Measurements from ENCODE around the gene GPR176.

GPR176 gene

DNA sequence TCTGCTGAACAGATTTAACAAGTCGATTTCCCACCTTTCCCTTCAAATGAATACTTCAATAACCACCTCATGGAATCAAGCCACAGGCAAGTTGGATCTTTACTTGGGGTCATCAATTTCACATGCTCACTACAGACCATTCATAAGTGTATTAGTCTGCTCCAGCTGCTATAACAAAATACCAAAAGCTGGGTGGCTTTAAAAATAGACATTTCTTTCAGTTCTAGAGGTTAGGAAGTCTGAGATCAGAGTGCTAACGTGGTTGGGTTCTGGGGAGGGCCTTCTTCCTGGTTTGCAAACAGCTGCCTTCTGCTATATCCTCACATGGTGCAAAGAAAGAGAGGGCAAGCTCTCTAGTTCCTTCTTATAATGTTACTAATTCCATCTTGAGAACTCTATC lies 5.1 kb downstream of the GPR176 start:
- Histone ChIP-seq H3K9me3 (ENCODE audit: control extremely low read depth in 1 of 5, control insufficient read depth in 4 of 5, insufficient read depth in 2 of 5, low read depth in 1 of 5, low read length in 4 of 5) (peaks cover 0 to 3% (median 0%) of the 10 kb centered on the region in 5 experiments), H3K36me3 (ENCODE audit: control insufficient read depth in 4 of 4, insufficient read depth in 4 of 4, low read length in 3 of 4) (no peaks in the 10 kb centered on the region), H3K27me3 (replicated peaks in 2 of 5; ENCODE audit: control insufficient read depth in 4 of 5, insufficient read depth in 5 of 5, low read length in 4 of 5) (peaks cover 13 to 36% (median 13%) of the 10 kb centered on the region in 5 experiments), H3K27ac (ENCODE audit: insufficient read depth in 1 of 2, low read depth in 1 of 2, low read length in 2 of 2, poor library complexity in 1 of 2, severe bottlenecking in 2 of 2) (no peak overlapping the region), H3K4me1 (ENCODE audit: control extremely low read depth in 1 of 4, control insufficient read depth in 4 of 4, insufficient read depth in 4 of 4, low read length in 3 of 4) (peaks cover 0 to 8% (median 6%) of the 10 kb centered on the region in 4 experiments), H3K4me3 (ENCODE audit: control insufficient read depth in 1 of 7, extremely low read depth in 1 of 7, insufficient read depth in 4 of 7, low read depth in 2 of 7, low read length in 6 of 7) (no peak overlapping the region)
- DNase-seq, result no peak
- CTCF ChIA-PET, result interaction anchor here (1.8 kb wide), 1 partner anchor 27 kb away, joined by 6 read pairs; no protein-coding TSS in a partner anchor
- POLR2A ChIA-PET, result no interaction called here
- 100% methylated on average over 1 of the region's 2 CpGs for WGBS (ENCODE audit: insufficient coverage)

DNA sequence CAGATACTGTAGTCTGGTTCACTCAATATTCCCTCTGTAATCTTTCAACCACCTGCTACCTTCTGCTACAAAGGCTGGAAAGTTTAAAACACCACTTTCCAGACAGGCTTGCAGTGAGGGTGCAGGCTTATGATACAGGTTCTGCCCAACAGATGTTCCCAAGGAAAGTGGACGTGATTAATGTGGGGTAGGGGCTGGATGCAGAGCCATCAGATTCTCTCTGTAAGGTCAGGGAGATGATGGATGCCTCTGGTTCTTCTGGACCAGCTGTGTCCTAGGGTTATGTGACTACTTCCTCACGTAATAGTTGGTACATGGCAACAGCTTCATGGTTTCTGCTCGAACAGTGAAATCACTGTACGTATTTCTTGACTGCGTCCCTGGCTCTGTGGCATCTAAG lies 11.1 kb downstream of the GPR176 start:
- Histone ChIP-seq H3K9me3 (ENCODE audit: control extremely low read depth in 1 of 5, control insufficient read depth in 4 of 5, insufficient read depth in 2 of 5, low read depth in 1 of 5, low read length in 4 of 5) (no peaks in the 10 kb centered on the region), H3K4me1 (ENCODE audit: control extremely low read depth in 1 of 4, control insufficient read depth in 4 of 4, insufficient read depth in 4 of 4, low read length in 3 of 4) (no peaks in the 10 kb centered on the region), H3K4me3 (ENCODE audit: control insufficient read depth in 1 of 7, extremely low read depth in 1 of 7, insufficient read depth in 4 of 7, low read depth in 2 of 7, low read length in 6 of 7) (no peak overlapping the region), H3K36me3 (ENCODE audit: control insufficient read depth in 4 of 4, insufficient read depth in 4 of 4, low read length in 3 of 4) (no peaks in the 10 kb centered on the region), H3K27ac (ENCODE audit: insufficient read depth in 1 of 2, low read depth in 1 of 2, low read length in 2 of 2, poor library complexity in 1 of 2, severe bottlenecking in 2 of 2) (no peak overlapping the region), H3K27me3 (replicated peaks in 2 of 5; ENCODE audit: control insufficient read depth in 4 of 5, insufficient read depth in 5 of 5, low read length in 4 of 5) (peaks cover 0 to 1% (median 0%) of the 10 kb centered on the region in 5 experiments)
- WGBS (ENCODE audit: insufficient coverage), result 97% methylated on average over 3 of the region's 5 CpGs
- ChIA-PET CTCF (interaction anchor here (1.1 to 1.2 kb wide), 2 partner anchors 21 to 325 kb away, joined by 3 read pairs; no protein-coding TSS in a partner anchor), POLR2A (no interaction called here)
- no peak for DNase-seq

DNA sequence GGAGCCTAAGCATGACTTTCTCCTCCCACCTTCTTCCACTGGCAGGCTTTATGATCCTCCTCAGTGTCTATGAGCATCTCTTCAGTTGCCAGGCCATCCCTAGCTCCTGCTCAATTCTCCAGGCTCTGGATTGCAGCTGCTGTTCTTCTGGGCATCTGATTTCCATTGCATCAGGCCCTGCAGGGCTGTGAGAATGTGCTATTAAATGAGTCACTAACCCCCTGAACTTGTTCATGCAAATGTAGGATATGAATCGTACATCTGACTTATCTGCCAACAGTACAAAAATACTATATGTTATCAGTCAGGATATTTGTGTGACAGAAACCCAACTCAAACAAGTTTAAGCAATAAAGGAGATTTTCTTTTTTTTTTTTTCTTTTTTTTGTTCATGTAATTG lies 11.9 kb downstream of the GPR176 start:
- no peaks in the 10 kb centered on the region for H3K4me1 ChIP-seq (ENCODE audit: control extremely low read depth in 1 of 4, control insufficient read depth in 4 of 4, insufficient read depth in 4 of 4, low read length in 3 of 4)
- no peak overlapping the region for H3K4me3 ChIP-seq (ENCODE audit: control insufficient read depth in 1 of 7, extremely low read depth in 1 of 7, insufficient read depth in 4 of 7, low read depth in 2 of 7, low read length in 6 of 7)
- DNase-seq, result no peak
- ChIA-PET CTCF (interaction anchor here (1.0 kb wide), 1 partner anchor 30 kb away, joined by 3 read pairs; no protein-coding TSS in a partner anchor), POLR2A (no interaction called here)
- no peaks in the 10 kb centered on the region for H3K36me3 ChIP-seq (ENCODE audit: control insufficient read depth in 4 of 4, insufficient read depth in 4 of 4, low read length in 3 of 4)
- no peaks in the 10 kb centered on the region for H3K9me3 ChIP-seq (ENCODE audit: control extremely low read depth in 1 of 5, control insufficient read depth in 4 of 5, insufficient read depth in 2 of 5, low read depth in 1 of 5, low read length in 4 of 5)
- WGBS (ENCODE audit: insufficient coverage), result no CpG with 5 or more reads among the region's 1 CpG
- H3K27ac ChIP-seq (ENCODE audit: insufficient read depth in 1 of 2, low read depth in 1 of 2, low read length in 2 of 2, poor library complexity in 1 of 2, severe bottlenecking in 2 of 2), result no peak overlapping the region
- H3K27me3 ChIP-seq (replicated peaks in 2 of 5; ENCODE audit: control insufficient read depth in 4 of 5, insufficient read depth in 5 of 5, low read length in 4 of 5), result peaks cover 0 to 1% (median 0%) of the 10 kb centered on the region in 5 experiments

DNA sequence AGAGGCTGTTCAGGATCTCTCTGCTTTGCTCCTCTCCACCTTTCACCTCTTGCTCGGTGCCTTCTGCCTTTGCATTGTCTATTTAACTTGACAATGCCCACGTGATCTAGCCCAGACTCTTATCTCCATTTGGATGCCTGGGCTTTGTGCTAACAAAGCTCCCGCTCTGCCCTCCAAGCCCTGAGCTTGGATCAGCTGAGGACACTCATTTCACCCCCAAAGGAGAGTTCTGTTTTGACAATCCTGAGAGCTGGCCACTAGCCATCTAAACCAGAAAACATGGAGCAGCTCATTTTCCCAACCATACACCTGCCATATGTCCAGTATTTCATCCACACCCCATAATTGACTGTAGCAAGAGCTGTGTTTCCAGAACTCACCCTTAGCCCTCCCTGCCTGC lies 12.8 kb downstream of the GPR176 start:
- no peak for DNase-seq
- Histone ChIP-seq H3K4me3 (ENCODE audit: control insufficient read depth in 1 of 7, extremely low read depth in 1 of 7, insufficient read depth in 4 of 7, low read depth in 2 of 7, low read length in 6 of 7) (no peak overlapping the region), H3K27ac (ENCODE audit: insufficient read depth in 1 of 2, low read depth in 1 of 2, low read length in 2 of 2, poor library complexity in 1 of 2, severe bottlenecking in 2 of 2) (no peak overlapping the region), H3K9me3 (ENCODE audit: control extremely low read depth in 1 of 5, control insufficient read depth in 4 of 5, insufficient read depth in 2 of 5, low read depth in 1 of 5, low read length in 4 of 5) (no peaks in the 10 kb centered on the region), H3K4me1 (ENCODE audit: control extremely low read depth in 1 of 4, control insufficient read depth in 4 of 4, insufficient read depth in 4 of 4, low read length in 3 of 4) (no peaks in the 10 kb centered on the region), H3K36me3 (ENCODE audit: control insufficient read depth in 4 of 4, insufficient read depth in 4 of 4, low read length in 3 of 4) (no peaks in the 10 kb centered on the region), H3K27me3 (replicated peaks in 2 of 5; ENCODE audit: control insufficient read depth in 4 of 5, insufficient read depth in 5 of 5, low read length in 4 of 5) (peaks cover 0 to 1% (median 0%) of the 10 kb centered on the region in 5 experiments)
- CTCF ChIA-PET, result interaction anchor here (1.0 kb wide), 1 partner anchor 30 kb away, joined by 3 read pairs; no protein-coding TSS in a partner anchor
- POLR2A ChIA-PET, result no interaction called here
- WGBS (ENCODE audit: insufficient coverage), result 90% methylated on average over 3 of the region's 3 CpGs

DNA sequence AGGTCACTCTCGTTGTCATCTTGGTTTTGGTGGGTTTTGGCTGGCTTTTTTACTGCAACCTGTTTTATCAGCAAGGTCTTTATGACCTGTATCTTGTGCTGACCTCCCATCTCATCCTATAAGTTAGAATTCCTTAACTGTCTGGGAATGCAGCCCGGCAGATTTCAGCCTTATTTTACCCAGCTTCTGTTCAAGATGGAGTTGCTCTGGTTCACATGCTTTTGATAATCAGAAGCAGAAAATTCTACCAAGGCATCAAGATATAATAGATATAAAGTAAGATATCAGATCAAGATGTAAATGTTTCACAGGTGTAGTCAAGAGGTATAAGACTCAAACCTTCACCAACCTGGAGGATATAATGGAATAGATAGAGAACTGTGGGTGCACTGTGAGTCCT lies 16.0 kb downstream of the GPR176 start:
- Histone ChIP-seq H3K36me3 (ENCODE audit: control insufficient read depth in 4 of 4, insufficient read depth in 4 of 4, low read length in 3 of 4) (no peaks in the 10 kb centered on the region), H3K9me3 (ENCODE audit: control extremely low read depth in 1 of 5, control insufficient read depth in 4 of 5, insufficient read depth in 2 of 5, low read depth in 1 of 5, low read length in 4 of 5) (no peaks in the 10 kb centered on the region), H3K4me3 (ENCODE audit: control insufficient read depth in 1 of 7, extremely low read depth in 1 of 7, insufficient read depth in 4 of 7, low read depth in 2 of 7, low read length in 6 of 7) (no peak overlapping the region), H3K27me3 (replicated peaks in 2 of 5; ENCODE audit: control insufficient read depth in 4 of 5, insufficient read depth in 5 of 5, low read length in 4 of 5) (peaks cover 0 to 1% (median 0%) of the 10 kb centered on the region in 5 experiments), H3K4me1 (ENCODE audit: control extremely low read depth in 1 of 4, control insufficient read depth in 4 of 4, insufficient read depth in 4 of 4, low read length in 3 of 4) (no peaks in the 10 kb centered on the region), H3K27ac (ENCODE audit: insufficient read depth in 1 of 2, low read depth in 1 of 2, low read length in 2 of 2, poor library complexity in 1 of 2, severe bottlenecking in 2 of 2) (no peak overlapping the region)
- DNase-seq, result no peak
- POLR2A ChIA-PET, result no interaction called here
- CTCF ChIA-PET, result no interaction called here
- whole genome bisulfite sequencing (ENCODE audit: insufficient coverage), result 100% methylated on average over 1 of the region's 2 CpGs

DNA sequence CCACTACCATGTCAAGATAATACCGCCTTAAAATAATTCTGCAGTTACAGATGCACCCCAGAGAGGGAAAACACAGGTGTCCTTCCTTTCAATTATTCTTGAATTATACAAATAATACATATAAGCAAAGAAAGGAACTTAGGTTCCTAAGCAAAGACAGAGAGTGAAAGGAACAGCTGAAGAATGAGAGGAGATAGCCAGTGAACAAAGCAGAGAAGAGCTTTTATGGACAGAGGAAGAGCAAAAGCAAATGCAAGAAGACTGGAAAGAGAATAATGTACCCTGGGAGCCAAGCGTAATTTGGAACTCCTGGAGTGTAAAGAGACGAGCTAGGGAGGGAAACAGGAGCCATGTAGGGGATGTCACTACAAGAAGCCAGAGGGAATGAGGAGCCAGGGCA lies 21.7 kb downstream of the GPR176 start:
- POLR2A ChIA-PET, result no interaction called here
- Histone ChIP-seq H3K27me3 (replicated peaks in 2 of 5; ENCODE audit: control insufficient read depth in 4 of 5, insufficient read depth in 5 of 5, low read length in 4 of 5) (no peaks in the 10 kb centered on the region), H3K27ac (ENCODE audit: insufficient read depth in 1 of 2, low read depth in 1 of 2, low read length in 2 of 2, poor library complexity in 1 of 2, severe bottlenecking in 2 of 2) (no peak overlapping the region), H3K9me3 (ENCODE audit: control extremely low read depth in 1 of 5, control insufficient read depth in 4 of 5, insufficient read depth in 2 of 5, low read depth in 1 of 5, low read length in 4 of 5) (no peaks in the 10 kb centered on the region), H3K4me3 (ENCODE audit: control insufficient read depth in 1 of 7, extremely low read depth in 1 of 7, insufficient read depth in 4 of 7, low read depth in 2 of 7, low read length in 6 of 7) (no peak overlapping the region), H3K36me3 (ENCODE audit: control insufficient read depth in 4 of 4, insufficient read depth in 4 of 4, low read length in 3 of 4) (no peaks in the 10 kb centered on the region), H3K4me1 (ENCODE audit: control extremely low read depth in 1 of 4, control insufficient read depth in 4 of 4, insufficient read depth in 4 of 4, low read length in 3 of 4) (no peaks in the 10 kb centered on the region)
- CTCF ChIA-PET, result interaction anchor here (1.3 to 2.4 kb wide), 2 partner anchors 10 to 19 kb away, joined by 3 to 11 read pairs; no protein-coding TSS in a partner anchor
- no peak for DNase-seq
- WGBS (ENCODE audit: insufficient coverage), result 96% methylated on average over 2 of the region's 3 CpGs

DNA sequence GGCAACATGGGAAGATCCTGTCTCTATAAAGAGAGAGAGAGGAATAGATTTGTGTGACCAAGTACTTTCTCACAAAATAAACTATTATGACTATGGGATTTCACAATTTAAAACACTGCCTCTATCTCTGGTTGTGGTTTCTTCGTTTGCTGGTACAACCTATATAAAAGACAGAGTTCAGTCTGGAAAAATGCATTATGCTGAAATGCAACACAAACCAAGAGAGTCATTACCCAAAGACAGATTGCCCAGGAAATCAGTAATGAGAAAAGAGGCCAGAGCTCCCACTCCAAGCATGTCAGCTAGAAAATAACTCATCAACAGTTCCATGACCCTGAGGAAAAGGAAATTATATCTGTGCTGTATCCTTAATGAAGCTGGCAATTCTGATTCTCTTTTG lies 23.2 kb downstream of the GPR176 start:
- Histone ChIP-seq H3K4me1 (ENCODE audit: control extremely low read depth in 1 of 4, control insufficient read depth in 4 of 4, insufficient read depth in 4 of 4, low read length in 3 of 4) (no peaks in the 10 kb centered on the region), H3K4me3 (ENCODE audit: control insufficient read depth in 1 of 7, extremely low read depth in 1 of 7, insufficient read depth in 4 of 7, low read depth in 2 of 7, low read length in 6 of 7) (no peak overlapping the region), H3K9me3 (ENCODE audit: control extremely low read depth in 1 of 5, control insufficient read depth in 4 of 5, insufficient read depth in 2 of 5, low read depth in 1 of 5, low read length in 4 of 5) (no peaks in the 10 kb centered on the region), H3K36me3 (ENCODE audit: control insufficient read depth in 4 of 4, insufficient read depth in 4 of 4, low read length in 3 of 4) (no peaks in the 10 kb centered on the region), H3K27me3 (replicated peaks in 2 of 5; ENCODE audit: control insufficient read depth in 4 of 5, insufficient read depth in 5 of 5, low read length in 4 of 5) (no peaks in the 10 kb centered on the region), H3K27ac (ENCODE audit: insufficient read depth in 1 of 2, low read depth in 1 of 2, low read length in 2 of 2, poor library complexity in 1 of 2, severe bottlenecking in 2 of 2) (no peak overlapping the region)
- ChIA-PET CTCF (interaction anchor here (0.8 to 2.4 kb wide), 2 partner anchors 9 to 490 kb away, joined by 3 to 11 read pairs; no protein-coding TSS in a partner anchor), POLR2A (no interaction called here)
- DNase-seq, result no peak
- WGBS (ENCODE audit: insufficient coverage), result no CpG with 5 or more reads among the region's 1 CpG

Measured in common myeloid progenitor, CD34-positive (primary cell).